Activated naive CD8-positive, alpha-beta T cell treated with anti-CD3 and anti-CD28 coated beads, Interleukin-2, amount 50 U/mL, for 16 hours (primary cell): Measurements from ENCODE around the gene NT5DC2.

Experiments
- DNase-seq: peaks from one replicate; pipeline ENCODE4 v3.0.0-alpha.2; 2020; ENCODE audit warnings: low read depth, low spot score

NT5DC2 gene

DNA sequence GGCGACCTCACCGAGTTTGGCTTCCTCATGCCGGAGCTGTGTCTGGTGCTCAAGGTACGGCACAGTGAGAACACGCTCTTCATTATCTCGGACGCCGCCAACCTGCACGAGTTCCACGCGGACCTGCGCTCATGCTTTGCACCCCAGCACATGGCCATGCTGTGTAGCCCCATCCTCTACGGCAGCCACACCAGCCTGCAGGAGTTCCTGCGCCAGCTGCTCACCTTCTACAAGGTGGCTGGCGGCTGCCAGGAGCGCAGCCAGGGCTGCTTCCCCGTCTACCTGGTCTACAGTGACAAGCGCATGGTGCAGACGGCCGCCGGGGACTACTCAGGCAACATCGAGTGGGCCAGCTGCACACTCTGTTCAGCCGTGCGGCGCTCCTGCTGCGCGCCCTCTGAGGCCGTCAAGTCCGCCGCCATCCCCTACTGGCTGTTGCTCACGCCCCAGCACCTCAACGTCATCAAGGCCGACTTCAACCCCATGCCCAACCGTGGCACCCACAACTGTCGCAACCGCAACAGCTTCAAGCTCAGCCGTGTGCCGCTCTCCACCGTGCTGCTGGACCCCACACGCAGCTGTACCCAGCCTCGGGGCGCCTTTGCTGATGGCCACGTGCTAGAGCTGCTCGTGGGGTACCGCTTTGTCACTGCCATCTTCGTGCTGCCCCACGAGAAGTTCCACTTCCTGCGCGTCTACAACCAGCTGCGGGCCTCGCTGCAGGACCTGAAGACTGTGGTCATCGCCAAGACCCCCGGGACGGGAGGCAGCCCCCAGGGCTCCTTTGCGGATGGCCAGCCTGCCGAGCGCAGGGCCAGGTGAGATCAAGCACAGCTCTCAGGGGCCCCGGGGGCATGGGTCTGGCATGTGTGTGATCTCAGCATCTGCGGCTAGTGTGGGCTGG is 45.6 kb downstream of the NT5DC2 start:
- no peak for DNase-seq

- no peak for DNase-seq
These were observed 46.4 kb downstream of the NT5DC2 start for GRCh38 chr3:52487050-52487787.

DNA sequence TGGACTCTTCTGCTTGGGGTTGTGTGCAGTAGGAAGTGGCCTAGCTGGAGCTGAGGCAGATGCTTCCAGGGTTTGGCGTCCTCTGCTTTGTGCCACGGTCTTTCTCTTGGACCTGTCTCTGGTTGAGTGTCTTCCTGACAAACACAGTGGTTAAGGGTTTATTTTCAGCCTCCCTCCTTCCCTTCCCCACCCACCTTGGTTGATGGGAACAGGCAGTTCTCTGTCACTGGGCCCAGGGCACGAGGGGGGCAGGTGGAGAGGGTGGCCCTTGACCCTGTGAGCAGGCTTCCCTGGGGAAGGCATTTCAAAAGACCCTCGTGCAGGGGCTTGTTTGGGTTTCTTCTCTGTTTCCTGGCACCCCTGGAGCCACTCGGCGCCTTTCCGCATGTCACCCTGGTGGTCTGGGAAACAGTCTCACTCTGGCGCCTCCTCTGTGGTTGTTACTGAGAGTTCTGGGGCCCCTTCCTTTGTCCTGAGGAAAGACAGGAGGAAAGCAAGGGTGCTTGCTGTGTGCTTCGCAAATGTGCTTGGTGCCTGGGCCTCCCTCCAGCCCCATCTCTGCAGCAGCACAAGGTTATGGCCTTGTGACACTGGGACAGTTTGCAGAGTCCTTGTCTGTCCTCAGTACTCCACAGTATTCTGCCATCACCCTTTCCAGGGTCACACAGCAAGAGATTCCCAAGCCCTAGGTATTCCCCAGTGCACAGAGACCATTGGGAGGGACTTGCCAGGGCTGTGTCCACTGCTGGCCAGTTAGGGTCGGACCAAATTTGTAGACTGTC is 48.8 kb downstream of the NT5DC2 start:
- DNase-seq = no peak

DNA sequence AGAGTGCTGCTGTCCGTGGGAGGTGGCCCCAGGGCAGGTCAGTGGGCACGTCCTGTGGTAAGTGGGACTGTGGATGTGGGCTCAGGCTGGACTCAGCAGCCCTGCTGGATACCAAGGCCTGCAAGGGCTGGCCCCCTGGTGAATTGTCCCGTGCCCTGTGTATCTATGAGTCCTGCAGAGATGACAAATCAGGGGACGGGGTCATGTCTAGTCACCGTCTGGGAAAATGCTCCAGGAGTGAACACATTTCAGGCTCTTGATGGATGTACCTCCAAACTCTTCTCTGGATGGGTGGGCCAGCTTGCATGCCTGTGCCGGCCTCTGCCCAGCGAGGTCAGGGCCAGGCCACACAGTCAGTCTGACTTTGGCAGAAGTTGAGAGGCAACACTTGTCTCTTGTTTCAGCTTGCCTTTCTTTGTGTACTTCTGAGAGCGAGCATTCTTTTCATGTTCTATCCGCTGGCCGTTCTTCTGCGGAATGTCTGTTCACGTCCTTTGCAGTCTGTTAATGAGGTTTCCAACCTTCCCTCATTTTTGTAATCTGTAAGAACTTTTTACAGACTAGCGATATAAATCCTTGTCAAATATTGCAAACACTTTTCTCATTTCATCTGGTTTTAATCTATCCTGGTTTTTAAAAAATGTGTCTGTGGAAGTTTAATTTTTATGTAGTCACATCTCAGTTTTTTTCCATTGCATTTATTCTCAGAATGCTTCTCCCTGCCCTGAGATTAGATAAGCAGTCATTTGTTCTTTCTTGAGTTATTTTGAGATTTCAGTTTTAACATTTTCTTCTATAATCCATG is 49.9 kb downstream of the NT5DC2 start:
- DNase-seq = no peak

DNA sequence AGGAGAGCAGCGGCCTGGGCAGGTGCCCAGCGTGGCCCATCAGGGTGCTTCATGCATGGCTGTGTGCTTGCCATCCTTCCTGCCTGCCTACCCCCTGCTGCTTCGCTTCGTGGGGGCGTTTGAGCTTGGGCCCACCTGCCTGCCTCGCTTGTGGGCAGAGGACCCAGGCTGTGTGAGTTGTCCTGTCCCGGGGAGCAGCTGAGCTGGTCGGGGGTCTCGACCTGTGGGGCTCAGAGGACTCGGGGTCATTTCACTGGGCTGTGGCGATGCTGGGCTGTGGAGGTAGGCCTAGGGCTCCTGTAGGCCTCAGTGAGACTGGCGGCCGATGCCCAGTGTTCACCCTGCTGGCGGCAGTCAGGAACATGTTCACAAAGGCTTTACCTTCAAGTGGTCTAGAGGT is 50.6 kb downstream of the NT5DC2 start:
- no peak for DNase-seq

GRCh38 chr3:52481819-52482521 is 51.7 kb downstream of the NT5DC2 start:
- no peak for DNase-seq

GRCh38 chr3:52480768-52481715 is 52.6 kb downstream of the NT5DC2 start:
- DNase-seq = no peak

DNA sequence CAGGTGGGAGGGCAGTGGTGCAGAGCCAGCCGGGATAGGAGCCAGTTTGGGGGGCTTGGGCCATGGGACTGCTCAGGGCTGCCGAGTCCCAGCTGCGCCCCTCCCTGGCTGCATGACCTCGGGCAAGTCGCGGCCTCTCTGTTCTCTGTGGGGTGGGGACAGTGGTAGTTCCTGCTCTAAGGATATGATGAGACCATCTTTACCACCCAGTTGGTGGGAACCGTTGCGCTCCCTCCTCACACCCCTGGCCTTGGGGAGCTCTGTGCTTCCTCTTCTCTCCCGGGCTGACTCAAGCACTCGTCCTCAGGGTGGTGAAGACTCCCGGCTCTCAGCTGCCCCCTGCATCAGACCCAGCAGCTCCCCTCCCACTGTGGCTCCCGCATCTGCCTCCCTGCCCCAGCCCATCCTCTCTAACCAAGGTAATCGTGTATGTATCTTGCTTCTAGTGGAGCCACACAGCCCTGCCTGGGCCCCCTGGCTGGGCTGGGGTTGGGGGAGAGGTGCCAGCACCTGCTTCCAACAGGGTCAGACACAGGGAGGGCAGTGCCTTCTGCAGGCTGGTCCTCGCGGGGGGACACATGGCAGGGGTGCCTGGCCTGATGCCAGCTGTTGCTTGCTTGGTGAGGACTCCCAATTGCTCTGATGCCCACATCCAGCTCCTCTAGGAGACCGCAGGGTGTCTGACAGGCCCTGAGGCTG is 53.6 kb downstream of the NT5DC2 start:
- DNase-seq = no peak

DNA sequence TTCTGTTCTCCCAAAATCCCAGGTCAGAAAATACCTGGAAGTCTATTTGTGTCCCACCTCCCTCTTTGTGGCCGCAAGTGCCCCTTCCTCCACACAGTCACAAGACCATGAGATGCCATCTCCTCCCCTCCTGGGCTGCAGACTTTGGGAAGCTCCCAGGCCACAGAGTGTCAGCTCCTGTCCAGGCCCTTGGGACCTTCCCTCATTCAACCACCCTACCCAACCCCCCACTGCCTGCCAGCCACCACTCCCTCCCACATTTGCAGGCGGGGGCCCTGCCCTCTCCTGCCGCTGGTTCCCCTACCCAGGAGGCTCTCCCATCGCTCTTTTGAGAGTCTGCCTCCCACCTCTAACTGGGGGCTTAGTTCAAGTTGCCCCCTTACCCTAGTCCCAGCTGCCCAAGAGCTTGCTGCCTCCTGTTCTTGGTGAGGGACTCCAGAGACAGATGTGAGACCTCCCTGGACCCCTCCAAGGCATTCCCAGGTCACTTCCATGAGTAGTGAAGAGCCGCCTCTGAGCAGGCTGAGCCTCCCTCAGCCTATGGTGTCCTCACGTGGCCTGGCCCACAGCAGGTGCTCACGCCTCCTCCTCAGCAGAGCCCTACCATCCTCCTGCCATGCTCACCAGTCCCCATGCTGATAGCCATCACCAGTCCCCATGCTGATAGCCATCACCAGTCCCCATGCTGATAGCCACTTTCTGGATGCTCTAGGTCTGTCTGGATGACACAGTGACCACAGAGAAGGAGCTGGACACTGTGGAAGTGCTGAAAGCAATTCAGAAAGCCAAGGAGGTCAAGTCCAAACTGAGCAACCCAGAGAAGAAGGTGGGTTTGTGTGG is 54.4 kb downstream of the NT5DC2 start:
- DNase-seq = no peak

DNA sequence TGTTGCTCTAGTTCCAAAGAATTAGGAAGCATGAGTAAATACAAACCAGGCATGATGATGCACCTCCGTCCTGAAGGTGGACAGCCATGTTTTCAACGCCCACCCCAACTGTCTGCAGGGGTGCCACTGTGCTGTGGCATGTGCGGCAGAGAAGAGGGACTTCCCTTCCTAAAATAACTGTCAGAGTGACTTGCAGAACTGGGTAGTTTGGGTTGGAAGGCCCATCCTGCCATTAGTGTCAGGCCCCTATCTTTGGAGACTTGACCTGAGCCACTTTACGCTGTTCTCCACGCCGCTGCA is 55.9 kb downstream of the NT5DC2 start:
- DNase-seq = no peak

GRCh38 chr3:52477076-52477795 is 56.4 kb downstream of the NT5DC2 start:
- no peak for DNase-seq
